Measurements from ENCODE around the gene LILRA1. TPM values are rescaled to one million over a fixed set of nuclear protein-coding genes. Genes with fewer than 3 reads are reported as not detected.
"Not testable (repeated sequence)": the region's sequence is repeated elsewhere in the genome, so short reads cannot be mapped to it uniquely, and the experiment has no call there.

Gene LILRA1
- total RNA-seq, 4 donors from 2014 or later, result 0.21 to 0.91 (median 0.29) TPM; not detected in 1

- intact Hi-C loops (cut with DNase I; ENCODE audit: low total_unique reads), result no loop called here
- Histone ChIP-seq H3K27me3 (peaks cover 0 to 6% of the 10 kb centered on the region in 2 donors), H3K4me1 (no peaks in the 10 kb centered on the region), H3K36me3 (no peaks in the 10 kb centered on the region), H3K27ac (no peak overlapping the region), H3K4me3 (no peak overlapping the region), H3K9me3 (no peaks in the 10 kb centered on the region)
- no peak for TF ChIP-seq POLR2A (IDR thresholded peaks at IDR 0.05)
- TF ChIP-seq, protein P1, sequence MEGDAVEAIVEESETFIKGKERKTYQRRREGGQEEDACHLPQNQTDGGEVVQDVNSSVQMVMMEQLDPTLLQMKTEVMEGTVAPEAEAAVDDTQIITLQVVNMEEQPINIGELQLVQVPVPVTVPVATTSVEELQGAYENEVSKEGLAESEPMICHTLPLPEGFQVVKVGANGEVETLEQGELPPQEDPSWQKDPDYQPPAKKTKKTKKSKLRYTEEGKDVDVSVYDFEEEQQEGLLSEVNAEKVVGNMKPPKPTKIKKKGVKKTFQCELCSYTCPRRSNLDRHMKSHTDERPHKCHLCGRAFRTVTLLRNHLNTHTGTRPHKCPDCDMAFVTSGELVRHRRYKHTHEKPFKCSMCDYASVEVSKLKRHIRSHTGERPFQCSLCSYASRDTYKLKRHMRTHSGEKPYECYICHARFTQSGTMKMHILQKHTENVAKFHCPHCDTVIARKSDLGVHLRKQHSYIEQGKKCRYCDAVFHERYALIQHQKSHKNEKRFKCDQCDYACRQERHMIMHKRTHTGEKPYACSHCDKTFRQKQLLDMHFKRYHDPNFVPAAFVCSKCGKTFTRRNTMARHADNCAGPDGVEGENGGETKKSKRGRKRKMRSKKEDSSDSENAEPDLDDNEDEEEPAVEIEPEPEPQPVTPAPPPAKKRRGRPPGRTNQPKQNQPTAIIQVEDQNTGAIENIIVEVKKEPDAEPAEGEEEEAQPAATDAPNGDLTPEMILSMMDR (IDR thresholded peaks at IDR 0.05), result no peak
- DNase-seq, result no peak
Observed at GRCh38 chr19:54560881-54561385, 32.5 kb upstream of the LILRA1 start.

GRCh38 chr19:54561840-54562239 lies 31.6 kb upstream of the LILRA1 start:
- no peaks in the 10 kb centered on the region for H3K4me1 ChIP-seq
- H3K27me3 ChIP-seq, result peaks cover 0 to 6% of the 10 kb centered on the region in 2 donors
- TF ChIP-seq, protein P1 (IDR thresholded peaks at IDR 0.05), result no peak
- no peak for TF ChIP-seq POLR2A (IDR thresholded peaks at IDR 0.05)
- no peaks in the 10 kb centered on the region for H3K9me3 ChIP-seq
- no peak overlapping the region for H3K27ac ChIP-seq
- no peaks in the 10 kb centered on the region for H3K36me3 ChIP-seq
- intact Hi-C loops (cut with DNase I; ENCODE audit: low total_unique reads), result no loop called here
- DNase-seq, result no peak
- no peak overlapping the region for H3K4me3 ChIP-seq

GRCh38 chr19:54563206-54563605 lies 30.2 kb upstream of the LILRA1 start:
- H3K36me3 ChIP-seq; H3K4me3 ChIP-seq; intact Hi-C loops (cut with DNase I; ENCODE audit: low total_unique reads); H3K4me1 ChIP-seq; H3K27ac ChIP-seq; H3K27me3 ChIP-seq; DNase-seq; H3K9me3 ChIP-seq: not testable (repeated sequence)

DNA sequence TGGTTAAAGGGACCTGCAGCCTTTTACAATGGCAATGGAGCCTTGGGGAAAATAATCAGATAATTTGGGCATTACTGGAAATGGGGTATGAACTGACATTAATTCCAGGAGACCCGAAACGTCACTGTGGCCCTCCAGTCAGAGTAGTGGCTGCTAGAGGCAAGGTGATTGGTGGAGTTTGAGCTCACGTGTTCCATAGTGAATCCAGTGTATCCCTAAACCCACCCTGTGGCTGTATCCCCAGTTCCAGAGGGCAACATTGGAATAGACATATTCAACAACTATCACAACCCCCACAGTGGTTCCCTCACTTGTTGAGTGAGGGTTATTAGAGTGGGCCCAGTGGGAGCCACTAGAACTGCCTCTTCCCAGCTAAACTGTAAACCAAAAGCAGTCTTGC lies 23.1 kb upstream of the LILRA1 start:
- Histone ChIP-seq H3K27me3 (no peaks in the 10 kb centered on the region), H3K4me3 (no peak overlapping the region), H3K36me3 (no peaks in the 10 kb centered on the region), H3K27ac (no peak overlapping the region), H3K9me3 (no peaks in the 10 kb centered on the region), H3K4me1 (no peaks in the 10 kb centered on the region)
- no peak for TF ChIP-seq POLR2A (IDR thresholded peaks at IDR 0.05)
- intact Hi-C loops (cut with DNase I; ENCODE audit: low total_unique reads), result no loop called here
- no peak for DNase-seq

DNA sequence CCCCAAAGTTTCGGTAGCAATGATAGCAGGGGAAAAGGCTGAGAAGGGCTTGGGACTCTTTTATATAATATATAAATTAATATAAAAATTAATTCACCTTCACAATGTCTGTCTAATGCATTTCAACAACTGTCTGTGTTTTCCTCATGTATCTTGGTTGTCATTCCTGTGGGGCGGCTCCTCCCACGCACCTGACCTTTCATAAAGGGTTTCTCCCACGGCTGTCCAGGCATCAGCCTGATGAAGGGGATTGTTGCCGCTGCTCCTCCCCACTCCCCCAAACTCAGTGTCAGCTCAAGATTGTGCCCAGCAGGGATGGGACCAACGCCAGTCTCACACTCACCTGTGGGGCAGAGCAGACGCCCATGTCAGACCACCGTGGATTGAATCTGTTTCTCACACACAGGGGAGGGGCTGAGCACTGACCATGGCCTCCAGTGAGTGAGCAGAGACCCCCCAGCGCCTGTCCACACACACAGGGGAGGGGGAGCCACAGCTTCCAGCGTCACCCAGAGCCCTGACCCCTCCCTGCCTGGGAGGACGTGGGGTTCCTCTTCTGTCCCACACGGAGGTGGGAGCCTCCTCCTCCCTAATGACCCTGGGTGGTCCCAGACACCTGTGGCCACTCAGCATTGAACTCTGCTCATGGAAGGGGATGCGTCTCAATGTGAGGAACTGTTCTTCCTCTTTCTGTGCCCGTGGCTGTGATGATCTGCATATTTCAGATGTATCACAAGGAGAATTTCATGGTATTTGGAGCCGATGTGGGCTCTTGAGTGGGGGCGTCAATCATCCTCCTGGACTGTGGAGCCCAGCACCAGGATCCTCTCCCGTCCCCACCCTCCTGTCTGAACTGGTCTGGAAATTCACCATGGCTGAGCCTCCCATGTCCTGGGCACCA lies 21.5 kb upstream of the LILRA1 start:
- H3K27me3 ChIP-seq; DNase-seq; H3K4me1 ChIP-seq; H3K9me3 ChIP-seq; intact Hi-C loops (cut with DNase I; ENCODE audit: low total_unique reads); H3K27ac ChIP-seq; H3K4me3 ChIP-seq; H3K36me3 ChIP-seq: not testable (repeated sequence)

DNA sequence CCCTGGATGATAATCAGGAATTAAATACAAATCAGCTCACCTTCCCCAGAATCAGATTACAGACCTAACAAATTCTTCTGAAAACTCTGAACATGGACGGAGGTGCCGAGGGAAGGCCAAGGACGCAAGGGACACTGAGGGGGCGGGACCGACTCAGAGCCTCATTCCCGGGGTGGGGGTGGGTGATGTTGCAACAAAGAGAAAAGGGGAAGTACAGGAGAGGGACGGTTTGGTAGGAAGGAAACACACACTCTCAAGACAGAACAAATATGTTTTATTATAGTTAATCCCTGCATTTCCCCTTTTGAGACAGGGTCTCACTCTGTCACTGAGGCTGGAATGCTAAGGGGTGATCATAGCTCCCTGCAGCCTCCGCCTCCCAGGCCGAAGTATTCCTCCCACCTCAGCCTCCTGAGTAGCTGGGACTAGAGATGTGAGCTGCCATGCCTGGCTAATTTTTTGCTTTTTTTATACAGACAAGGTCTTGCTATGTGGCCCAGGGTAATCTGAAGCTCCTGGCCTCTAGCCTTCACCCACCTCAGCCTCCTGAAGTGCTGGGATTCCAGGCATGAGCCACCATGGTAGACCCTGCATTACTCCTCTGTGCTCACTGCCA lies 20.6 kb upstream of the LILRA1 start:
- intact Hi-C loops (cut with DNase I; ENCODE audit: low total_unique reads), result no loop called here
- TF ChIP-seq POLR2A (IDR thresholded peaks at IDR 0.05), result no peak
- TF ChIP-seq, protein P1 (IDR thresholded peaks at IDR 0.05), result no peak
- no peak for DNase-seq

More for the DNA sequence above, 20.6 kb upstream of the LILRA1 start:
- Histone ChIP-seq H3K9me3 (no peaks in the 10 kb centered on the region), H3K4me3 (no peak overlapping the region), H3K4me1 (no peaks in the 10 kb centered on the region), H3K27me3 (no peaks in the 10 kb centered on the region), H3K27ac (no peak overlapping the region), H3K36me3 (no peaks in the 10 kb centered on the region)
